ENCODE data around the gene SEMA7A. TPM values are rescaled to one million over a fixed set of nuclear protein-coding genes. Genes with fewer than 3 reads are reported as not detected.

SEMA7A gene
- total and polyA plus RNA-seq, 2 donors from 2014 or later, result 2.8 to 3.6 TPM

- intact Hi-C loops (cut with DNase I), result no loop called here
These were observed 14.3 kb downstream of the SEMA7A start for GRCh38 chr15:74419432-74419831.

GRCh38 chr15:74418575-74419338, 15.0 kb downstream of the SEMA7A start:
- Histone ChIP-seq H3K9me3 (ENCODE audit: control insufficient read depth in 2 of 3, insufficient read depth in 1 of 3, low read length in 3 of 3) (no peaks in the 10 kb centered on the region), H3K36me3 (ENCODE audit: control insufficient read depth in 2 of 3, insufficient read depth in 3 of 3, low read length in 3 of 3) (peaks cover 0 to 2% (median 0%) of the 10 kb centered on the region in 3 donors), H3K27me3 (ENCODE audit: control insufficient read depth, insufficient read depth, low read length) (no peaks in the 10 kb centered on the region), H3K4me1 (ENCODE audit: control insufficient read depth in 2 of 3, insufficient read depth in 2 of 3, low read depth in 1 of 3, low read length in 3 of 3) (peaks cover 0 to 3% (median 0%) of the 10 kb centered on the region in 3 donors), H3K9ac (ENCODE audit: low read length in 3 of 3) (no peak overlapping the region), H3K27ac (ENCODE audit: low read depth in 2 of 2, low read length in 2 of 2) (no peak overlapping the region), H3K4me3 (ENCODE audit: low read length in 3 of 3) (no peak overlapping the region)
- TF ChIP-seq CTCF (IDR thresholded peaks at IDR 0.05; ENCODE audit: borderline replicate concordance, extremely low read depth, insufficient read depth), result no peak
- intact Hi-C loops (cut with DNase I), result no loop called here
- FAIRE-seq, result no peak
- DNase-seq, result no peak

More at GRCh38 chr15:74419432-74419831, 14.3 kb downstream of the SEMA7A start:
- Histone ChIP-seq H3K27me3 (ENCODE audit: control insufficient read depth, insufficient read depth, low read length) (no peaks in the 10 kb centered on the region), H3K9me3 (ENCODE audit: control insufficient read depth in 2 of 3, insufficient read depth in 1 of 3, low read length in 3 of 3) (no peaks in the 10 kb centered on the region), H3K27ac (ENCODE audit: low read depth in 2 of 2, low read length in 2 of 2) (no peak overlapping the region), H3K4me3 (ENCODE audit: low read length in 3 of 3) (no peak overlapping the region), H3K4me1 (ENCODE audit: control insufficient read depth in 2 of 3, insufficient read depth in 2 of 3, low read depth in 1 of 3, low read length in 3 of 3) (peaks cover 0 to 3% (median 0%) of the 10 kb centered on the region in 3 donors), H3K36me3 (ENCODE audit: control insufficient read depth in 2 of 3, insufficient read depth in 3 of 3, low read length in 3 of 3) (peaks cover 0 to 2% (median 0%) of the 10 kb centered on the region in 3 donors), H3K9ac (ENCODE audit: low read length in 3 of 3) (no peak overlapping the region)
- FAIRE-seq, result no peak
- TF ChIP-seq CTCF (IDR thresholded peaks at IDR 0.05; ENCODE audit: borderline replicate concordance, extremely low read depth, insufficient read depth), result no peak
- no peak for DNase-seq

- no peak overlapping the region for H3K4me3 ChIP-seq (ENCODE audit: low read length in 3 of 3)
- no peak overlapping the region for H3K27ac ChIP-seq (ENCODE audit: low read depth in 2 of 2, low read length in 2 of 2)
- DNase-seq (no peak), FAIRE-seq (no peak)
- H3K36me3 ChIP-seq (ENCODE audit: control insufficient read depth in 2 of 3, insufficient read depth in 3 of 3, low read length in 3 of 3), result peaks cover 0 to 2% (median 0%) of the 10 kb centered on the region in 3 donors
- H3K9ac ChIP-seq (ENCODE audit: low read length in 3 of 3), result no peak overlapping the region
- no peaks in the 10 kb centered on the region for H3K27me3 ChIP-seq (ENCODE audit: control insufficient read depth, insufficient read depth, low read length)
- peaks cover 0 to 3% (median 0%) of the 10 kb centered on the region in 3 donors for H3K4me1 ChIP-seq (ENCODE audit: control insufficient read depth in 2 of 3, insufficient read depth in 2 of 3, low read depth in 1 of 3, low read length in 3 of 3)
- no peak for TF ChIP-seq CTCF (IDR thresholded peaks at IDR 0.05; ENCODE audit: borderline replicate concordance, extremely low read depth, insufficient read depth)
- H3K9me3 ChIP-seq (ENCODE audit: control insufficient read depth in 2 of 3, insufficient read depth in 1 of 3, low read length in 3 of 3), result no peaks in the 10 kb centered on the region
- intact Hi-C loops (cut with DNase I), result no loop called here
These were observed 16.1 kb downstream of the SEMA7A start for GRCh38 chr15:74417670-74418069.

Measured in kidney (tissue), 14 donors.